Natural killer cell (primary cell): ENCODE measurements around the gene GULP1. TPM values are rescaled to one million over a fixed set of nuclear protein-coding genes. Genes with fewer than 3 reads are reported as not detected.

Experiments
- ATAC-seq, 3 donors: fragments of 150-1000 bp in 2 of 3; fragments of 200-7000 bp in 1 of 3; cut with Tn5 transposase; 1 replicate in 1 of 3; 2 replicates in 2 of 3; pipeline ENCODE4 v1.10.0; 2021; ENCODE audit warnings: mild to moderate bottlenecking in 2 of 3, moderate library complexity in 2 of 3
- DNase-seq, 2 donors: peaks; one replicate each; pipeline versions ENCODE4 v3.0.0 to v3.0.0-alpha.2; 2013 to 2021; ENCODE audit warnings: mixed read lengths in 1 of 2
- H3K27ac ChIP-seq: one replicate; pipeline ENCODE4 v1.5.1; 2013; ENCODE audit warnings: mild to moderate bottlenecking, low read length
- H3K27me3 ChIP-seq: one replicate; pipeline ENCODE4 v1.6.1; 2013; ENCODE audit warnings: low read length; ENCODE audit not compliant: control insufficient read depth, insufficient read depth
- H3K36me3 ChIP-seq: one replicate; pipeline ENCODE4 v1.6.1; 2013; ENCODE audit warnings: low read length; ENCODE audit not compliant: control insufficient read depth, insufficient read depth
- H3K4me1 ChIP-seq: one replicate; pipeline ENCODE4 v1.6.1; 2013; ENCODE audit warnings: low read length; ENCODE audit not compliant: control insufficient read depth, insufficient read depth
- H3K4me3 ChIP-seq: one replicate; pipeline ENCODE4 v1.5.1; 2013; ENCODE audit warnings: low read length
- H3K9me3 ChIP-seq: one replicate; pipeline ENCODE4 v1.6.1; 2013; ENCODE audit warnings: low read length; ENCODE audit not compliant: control insufficient read depth, insufficient read depth
- H3K27ac Mint-ChIP-seq, 2 donors: one replicate each; pipeline ENCODE4 v1.8.0; 2022; ENCODE audit warnings: mild to moderate bottlenecking in 2 of 2, mixed read lengths in 2 of 2, moderate library complexity in 1 of 2
- H3K27me3 Mint-ChIP-seq, 2 donors: one replicate each; pipeline ENCODE4 v1.8.0; 2022; ENCODE audit warnings: low read depth in 2 of 2, mixed read lengths in 2 of 2
- H3K36me3 Mint-ChIP-seq: one replicate; pipeline ENCODE4 v1.8.0; 2022; ENCODE audit warnings: mixed read lengths
- H3K4me1 Mint-ChIP-seq, 2 donors: one replicate each; pipeline ENCODE4 v1.8.0; 2022; ENCODE audit warnings: mixed read lengths in 2 of 2
- H3K4me3 Mint-ChIP-seq: one replicate; pipeline ENCODE4 v1.8.0; 2022; ENCODE audit warnings: mild to moderate bottlenecking, moderate library complexity, mixed read lengths
- H3K9me3 Mint-ChIP-seq, 2 donors: one replicate each; pipeline ENCODE4 v1.8.0; 2022; ENCODE audit warnings: mixed read lengths in 2 of 2
- WGBS: methylation state at CpG from one replicate; pipeline ENCODE4 v1.1.7; 2013; ENCODE audit warnings: missing lambda C conversion rate; ENCODE audit not compliant: insufficient coverage; 5-methylcytosine and 5-hydroxymethylcytosine counted together
- intact Hi-C: fragments of 100-400 bp; cut with micrococcal nuclease; formaldehyde crosslinking; loops from one replicate; pipeline ENCODE4 v1.14.2; 2022
- total RNA-seq, 4 donors: library from RNA; stranded (reverse); fragments of 120-200 nt in 1 of 4; gene quantifications; one replicate each; pipeline versions ENCODE4 v1.2.3 to v1.2.4, GENCODE V29; 2013 to 2022
- TF ChIP-seq, protein P1 (sequence below): fragments of 200-600 bp; IDR thresholded peaks from one replicate; pipeline ENCODE4 v1.8.0; 2022; ENCODE audit warnings: antibody characterized with exemption

The GULP1 gene
- total RNA-seq, 3 donors from 2014 or later (not counting 1 experiment from before 2014, with no cell fraction given) = not detected

DNA sequence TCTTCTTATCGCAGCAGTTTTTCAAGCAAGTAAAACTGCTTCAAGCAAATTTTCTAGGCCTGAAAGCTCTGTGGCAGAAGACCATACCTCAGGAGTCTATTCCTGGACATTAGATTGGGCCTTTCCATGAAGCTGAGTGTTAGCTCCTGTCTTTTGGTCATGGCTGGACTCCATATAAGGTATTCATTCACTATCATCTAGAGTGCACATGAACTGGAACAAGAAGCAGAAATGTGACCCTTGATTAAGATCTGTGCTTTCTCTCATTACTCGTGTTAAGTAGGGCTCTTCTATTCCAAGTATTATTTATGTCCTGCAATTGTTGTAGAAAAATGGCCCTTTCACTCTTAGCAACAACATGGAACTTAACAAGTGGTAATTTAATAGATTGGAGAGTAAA is 5.9 kb upstream of the GULP1 start:
- Histone ChIP-seq H3K36me3 (no peaks in the 10 kb centered on the region), H3K9me3 (no peaks in the 10 kb centered on the region), H3K4me3 (no peak overlapping the region), H3K4me1 (no peaks in the 10 kb centered on the region), H3K27me3 (no peaks in the 10 kb centered on the region), H3K27ac (no peak overlapping the region)
- H3K36me3 Mint-ChIP-seq = peaks cover 1% of the 10 kb centered on the region
- H3K27ac Mint-ChIP-seq = no peak overlapping the region
- WGBS = 100% methylated on average over 1 of the region's 2 CpGs
- H3K4me1 Mint-ChIP-seq = no peaks in the 10 kb centered on the region
- TF ChIP-seq, protein P1, sequence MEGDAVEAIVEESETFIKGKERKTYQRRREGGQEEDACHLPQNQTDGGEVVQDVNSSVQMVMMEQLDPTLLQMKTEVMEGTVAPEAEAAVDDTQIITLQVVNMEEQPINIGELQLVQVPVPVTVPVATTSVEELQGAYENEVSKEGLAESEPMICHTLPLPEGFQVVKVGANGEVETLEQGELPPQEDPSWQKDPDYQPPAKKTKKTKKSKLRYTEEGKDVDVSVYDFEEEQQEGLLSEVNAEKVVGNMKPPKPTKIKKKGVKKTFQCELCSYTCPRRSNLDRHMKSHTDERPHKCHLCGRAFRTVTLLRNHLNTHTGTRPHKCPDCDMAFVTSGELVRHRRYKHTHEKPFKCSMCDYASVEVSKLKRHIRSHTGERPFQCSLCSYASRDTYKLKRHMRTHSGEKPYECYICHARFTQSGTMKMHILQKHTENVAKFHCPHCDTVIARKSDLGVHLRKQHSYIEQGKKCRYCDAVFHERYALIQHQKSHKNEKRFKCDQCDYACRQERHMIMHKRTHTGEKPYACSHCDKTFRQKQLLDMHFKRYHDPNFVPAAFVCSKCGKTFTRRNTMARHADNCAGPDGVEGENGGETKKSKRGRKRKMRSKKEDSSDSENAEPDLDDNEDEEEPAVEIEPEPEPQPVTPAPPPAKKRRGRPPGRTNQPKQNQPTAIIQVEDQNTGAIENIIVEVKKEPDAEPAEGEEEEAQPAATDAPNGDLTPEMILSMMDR = no peak
- ATAC-seq (no peak), DNase-seq (no peak)
- H3K27me3 Mint-ChIP-seq = peaks cover 0 to 2% of the 10 kb centered on the region in 2 donors
- H3K4me3 Mint-ChIP-seq = no peak overlapping the region
- H3K9me3 Mint-ChIP-seq = peaks cover 11 to 17% of the 10 kb centered on the region in 2 donors
- intact Hi-C loops = no loop called here

DNA sequence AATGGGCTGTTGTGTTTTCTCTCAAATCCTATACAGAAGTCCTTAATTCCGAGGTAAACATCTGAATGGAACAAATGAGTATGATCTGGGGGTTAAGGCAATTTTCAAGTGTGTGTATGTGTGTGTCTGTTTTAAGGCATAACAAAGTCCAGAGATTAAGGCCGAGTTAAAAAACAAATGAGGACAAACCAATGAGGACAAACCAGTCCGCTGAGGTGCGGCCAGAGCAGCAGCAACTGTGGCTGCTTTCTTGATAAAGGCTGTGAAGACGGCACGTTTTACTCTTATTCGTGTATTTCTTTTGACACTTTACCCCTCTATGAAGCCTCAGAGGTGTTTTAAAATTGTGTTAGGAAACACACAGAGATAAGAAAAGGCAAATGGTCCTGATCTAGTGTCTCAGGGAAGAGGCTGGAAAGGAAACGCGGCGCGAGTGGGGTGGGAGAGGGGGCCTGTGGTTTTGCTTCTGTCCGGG is 495 bp upstream of the GULP1 start:
- TF ChIP-seq, protein P1 = no peak
- Mint-ChIP-seq H3K27me3 (peaks cover 13 to 20% of the 10 kb centered on the region in 2 donors), H3K36me3 (peaks cover 9% of the 10 kb centered on the region), H3K4me3 (no peak overlapping the region), H3K4me1 (no peaks in the 10 kb centered on the region), H3K9me3 (peaks cover under 1 to 3% of the 10 kb centered on the region in 2 donors), H3K27ac (no peak overlapping the region)
- H3K4me3 ChIP-seq = no peak overlapping the region
- H3K27me3 ChIP-seq = peaks cover 4% of the 10 kb centered on the region
- no peak overlapping the region for H3K27ac ChIP-seq
- no peaks in the 10 kb centered on the region for H3K4me1 ChIP-seq
- peaks cover 9% of the 10 kb centered on the region for H3K9me3 ChIP-seq
- WGBS = 12% methylated on average over 9 of the region's 12 CpGs
- DNase-seq (no peak), ATAC-seq (no peak)
- intact Hi-C loops = no loop called here
- H3K36me3 ChIP-seq = no peaks in the 10 kb centered on the region

DNA sequence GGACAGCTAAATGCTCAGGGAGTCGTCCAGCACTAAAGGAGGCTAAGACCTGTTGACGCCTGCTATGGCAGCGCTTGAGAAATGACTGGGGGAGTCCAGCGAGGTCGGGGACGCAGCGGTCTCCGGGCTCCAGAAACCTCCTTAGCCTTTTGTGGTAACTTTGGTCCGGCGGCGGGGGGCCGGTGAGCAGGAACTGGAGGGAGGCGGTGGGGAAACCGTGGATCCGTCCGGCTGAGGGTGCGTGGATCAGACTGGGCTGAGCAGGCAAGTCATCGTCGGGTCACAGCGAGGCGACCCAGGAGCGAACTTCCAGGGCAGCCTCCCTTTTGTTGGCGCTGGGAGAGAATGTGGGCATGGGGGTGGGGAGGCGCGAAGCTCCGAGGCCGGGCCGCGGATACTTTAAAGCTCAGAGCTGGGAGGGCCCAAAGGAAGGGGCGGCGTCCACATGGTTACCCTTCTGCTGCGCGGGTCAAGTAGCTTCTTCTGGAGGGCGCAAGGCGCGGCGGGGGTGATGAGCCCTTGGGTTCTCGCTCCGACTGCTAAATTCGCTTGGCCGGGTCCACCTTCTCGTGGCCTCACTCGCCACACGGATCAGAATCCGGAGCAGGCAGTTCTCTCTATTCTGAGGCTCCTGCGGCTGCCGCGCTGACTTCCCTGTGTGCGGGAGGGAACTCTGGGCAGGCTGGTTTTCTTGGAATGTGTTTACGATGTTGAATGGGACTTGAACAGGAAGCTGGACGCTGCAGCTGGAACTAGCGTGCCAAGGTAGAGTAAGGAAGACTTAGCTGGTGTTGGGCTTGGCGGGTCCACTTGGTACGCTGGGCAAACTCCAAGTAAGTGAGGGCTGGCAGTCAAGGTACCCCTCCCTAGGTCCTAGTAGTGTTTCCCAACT is 920 bp downstream of the GULP1 start:
- Histone ChIP-seq H3K36me3 (no peaks in the 10 kb centered on the region), H3K4me1 (no peaks in the 10 kb centered on the region), H3K9me3 (peaks cover 9% of the 10 kb centered on the region), H3K4me3 (no peak overlapping the region), H3K27ac (no peak overlapping the region), H3K27me3 (peaks cover 4% of the 10 kb centered on the region)
- TF ChIP-seq, protein P1 = no peak
- ATAC-seq (no peak), DNase-seq (no peak)
- Mint-ChIP-seq H3K36me3 (peaks cover 9% of the 10 kb centered on the region), H3K27ac (no peak overlapping the region), H3K4me3 (no peak overlapping the region), H3K9me3 (peaks cover 0 to 3% of the 10 kb centered on the region in 2 donors), H3K4me1 (no peaks in the 10 kb centered on the region), H3K27me3 (peaks cover 13 to 20% of the 10 kb centered on the region in 2 donors)
- intact Hi-C loops = no loop called here
- 7% methylated on average over 54 of the region's 54 CpGs for WGBS
